Epithelial cell of esophagus (primary cell): Measurements from ENCODE around the gene PLA2G2C.
"Not testable (repeated sequence)": the region's sequence is repeated elsewhere in the genome, so short reads cannot be mapped to it uniquely, and the experiment has no call there.

Experiments
- DNase-seq: peaks from one replicate; pipeline ENCODE4 v3.0.0; 2010; ENCODE audit warnings: low read depth
- H3K4me3 ChIP-seq: 2 replicates; pipeline ENCODE4 v1.5.1; 2011; ENCODE audit warnings: mild to moderate bottlenecking, low read length, control low read depth
- CTCF ChIP-seq: IDR thresholded peaks from 2 replicates; pipeline ENCODE4 v1.5.1; 2011; ENCODE audit warnings: low read depth, mild to moderate bottlenecking, low read length, control low read depth, inconsistent platforms; ENCODE audit not compliant: insufficient read depth; ENCODE audit errors: missing control alignments

Gene PLA2G2C

GRCh38 chr1:20227704-20228103 lies 41.4 kb upstream of the PLA2G2C start:
- no peak for DNase-seq
- TF ChIP-seq CTCF: no peak
- no peak overlapping the region for H3K4me3 ChIP-seq

DNA sequence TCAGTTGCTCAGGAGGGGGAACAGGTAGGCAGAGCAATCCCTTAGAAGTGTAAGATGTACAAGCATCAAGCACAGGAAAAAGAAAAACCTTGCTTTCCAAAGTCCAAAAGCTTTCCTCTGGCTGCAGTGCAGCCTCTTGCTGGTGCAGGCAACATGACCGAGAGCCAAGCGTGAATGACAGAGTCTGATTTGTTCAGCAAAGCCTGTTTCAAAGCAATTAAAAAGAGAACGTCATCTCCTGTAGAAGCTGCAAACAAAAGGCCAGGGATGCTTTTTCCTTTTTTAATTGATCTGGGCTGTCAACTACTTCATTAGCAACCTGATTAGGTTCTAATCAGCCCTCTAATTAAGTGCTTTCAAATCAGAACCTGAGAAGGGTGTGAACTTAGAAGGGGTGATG lies 38.2 kb upstream of the PLA2G2C start:
- no peak for TF ChIP-seq CTCF
- no peak for DNase-seq
- H3K4me3 ChIP-seq: no peak overlapping the region

- DNase-seq: no peak
- no peak for TF ChIP-seq CTCF
- H3K4me3 ChIP-seq: no peak overlapping the region
Observed at GRCh38 chr1:20223551-20224419, 37.5 kb upstream of the PLA2G2C start.

DNA sequence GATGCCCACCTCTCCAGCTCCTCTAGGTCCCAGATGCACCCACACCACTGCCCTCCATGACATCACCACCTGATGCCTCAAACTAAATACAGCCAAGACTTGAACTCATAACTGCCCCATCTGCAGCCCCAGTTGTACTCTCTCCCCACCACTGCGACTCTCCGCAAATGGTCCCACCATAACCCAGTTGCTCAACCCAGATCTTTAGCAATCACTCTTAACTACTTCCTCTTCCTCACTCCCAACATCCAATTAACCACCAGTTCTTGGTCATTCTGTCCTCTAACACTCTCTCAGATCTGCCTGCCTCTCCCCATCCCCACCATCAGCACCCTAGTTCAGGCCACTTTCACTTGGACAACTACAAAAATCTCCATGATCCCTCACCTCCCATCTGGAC lies 36.8 kb upstream of the PLA2G2C start:
- no peak for DNase-seq

DNA sequence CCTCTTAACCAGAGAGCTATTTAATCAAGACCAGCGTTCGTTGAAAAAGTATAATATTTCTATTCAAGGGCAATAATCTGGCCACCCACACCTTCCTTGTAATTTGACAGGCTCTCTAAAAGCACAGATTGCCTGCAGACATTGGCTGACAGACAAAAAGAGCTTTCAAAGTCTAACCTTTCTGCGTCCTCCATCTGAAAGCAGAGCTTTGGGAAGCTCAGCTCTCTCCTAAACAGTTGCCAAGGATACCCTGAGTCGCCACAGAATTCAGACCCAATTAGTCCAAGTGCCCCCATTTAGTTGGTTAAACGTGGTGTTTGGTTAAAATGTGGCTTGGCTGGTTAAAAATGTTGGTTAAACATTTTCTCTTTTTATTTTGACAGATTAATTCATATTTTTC lies 33.7 kb upstream of the PLA2G2C start:
- H3K4me3 ChIP-seq: no peak overlapping the region
- TF ChIP-seq CTCF: no peak
- DNase-seq: no peak

More for the DNA sequence above, 36.8 kb upstream of the PLA2G2C start:
- TF ChIP-seq CTCF: no peak
- no peak overlapping the region for H3K4me3 ChIP-seq

DNA sequence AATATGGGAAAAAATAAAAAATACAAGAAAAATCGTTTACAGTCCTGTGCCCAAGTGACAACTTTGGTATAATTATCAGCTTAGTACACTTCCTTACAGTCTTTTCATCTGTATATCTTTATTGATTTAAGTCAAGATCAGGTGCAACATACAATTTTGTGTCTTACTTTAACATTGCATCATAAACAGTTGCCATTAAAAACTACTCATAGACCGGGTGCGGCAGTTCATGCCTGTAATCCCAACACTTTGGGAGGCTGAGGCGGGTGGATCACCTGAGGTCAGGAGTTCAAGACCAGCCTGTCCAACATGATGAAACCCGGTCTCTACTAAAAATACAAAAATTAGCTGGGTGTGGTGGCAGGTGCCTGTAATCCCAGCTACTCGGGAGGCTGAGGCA lies 32.7 kb upstream of the PLA2G2C start:
- H3K4me3 ChIP-seq, DNase-seq: not testable (repeated sequence)

DNA sequence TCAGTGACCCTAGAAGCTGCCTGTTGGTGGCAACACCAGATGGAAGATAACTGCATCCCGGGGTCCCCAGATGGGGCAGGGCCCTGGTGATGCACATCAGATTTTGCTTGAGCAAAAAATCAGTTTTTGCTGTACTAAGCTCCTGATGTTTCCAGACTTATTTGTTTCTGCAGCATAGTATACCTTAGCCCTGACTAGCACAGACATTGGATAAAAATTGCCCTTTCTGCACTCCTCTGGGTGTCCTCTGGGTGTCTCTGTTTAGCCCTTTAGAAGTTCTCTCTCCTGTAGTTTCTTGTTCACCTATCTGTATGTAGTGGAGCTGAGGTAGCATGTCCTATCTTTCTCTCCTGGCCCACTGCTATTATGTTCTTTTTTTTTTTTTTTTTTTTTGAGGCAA lies 30.3 kb upstream of the PLA2G2C start:
- TF ChIP-seq CTCF: peak; percentile 61
- DNase-seq: peak; percentile 55
- no peak overlapping the region for H3K4me3 ChIP-seq
